Mesothelial cell of epicardium (in vitro differentiated cells): ENCODE results near the gene SIT1. TPM values are rescaled to one million over a fixed set of nuclear protein-coding genes. Genes with fewer than 3 reads are reported as not detected.

ENCODE experiments used
- DNase-seq, 2 experiments: peaks; one replicate each; pipeline ENCODE4 v3.0.0; 2021; ENCODE audit warnings: low spot score in 2 of 2; ENCODE audit not compliant: unreplicated experiment in 2 of 2
- H3K27ac Mint-ChIP-seq: 2 replicates; pipeline ENCODE4 v1.8.0; 2021; ENCODE audit warnings: mixed read lengths
- H3K27me3 Mint-ChIP-seq: 2 replicates; pipeline ENCODE4 v1.8.0; 2021; ENCODE audit warnings: low read depth, mixed read lengths
- H3K36me3 Mint-ChIP-seq: 2 replicates; pipeline ENCODE4 v1.8.0; 2021; ENCODE audit warnings: mixed read lengths
- H3K4me1 Mint-ChIP-seq: 2 replicates; pipeline ENCODE4 v1.8.0; 2021; ENCODE audit warnings: mixed read lengths
- H3K4me3 Mint-ChIP-seq: 2 replicates; pipeline ENCODE4 v1.8.0; 2021; ENCODE audit warnings: mild to moderate bottlenecking, moderate library complexity, mixed read lengths
- H3K9me3 Mint-ChIP-seq: 2 replicates; pipeline ENCODE4 v1.8.0; 2021; ENCODE audit warnings: mixed read lengths
- CTCF ChIP-seq: fragments of 200-600 bp; sonication (generic); IDR thresholded peaks from one replicate; pipeline ENCODE4 v1.5.0; 2021; ENCODE audit warnings: antibody characterized with exemption; ENCODE audit not compliant: unreplicated experiment
- total RNA-seq: library from RNA; stranded (reverse); gene quantifications from 3 replicates; pipeline ENCODE4 v1.2.1, GENCODE V29; 2021

The SIT1 gene
- total RNA-seq, 1 donor from 2014 or later = not detected

GRCh38 chr9:35689542-35690293, 39.0 kb upstream of the SIT1 start, which contains the start of gene TPM2:
TPM2 (minus strand) TSS chr9:35689925; CDS start chr9:35689817, 108 bp downstream.
- DNase-seq = peak; percentile 53 to 73
- no peaks in the 10 kb centered on the region for H3K9me3 Mint-ChIP-seq
- TF ChIP-seq CTCF = no peak
- H3K27me3 Mint-ChIP-seq = no peaks in the 10 kb centered on the region
- peak within 1 kb of the TSS; percentile 97 for H3K27ac Mint-ChIP-seq
- peak within 1 kb of the TSS; percentile 88 for H3K4me3 Mint-ChIP-seq
- peaks cover 38% of the 10 kb centered on the region for H3K4me1 Mint-ChIP-seq
- peaks cover 9% of the 10 kb centered on the region for H3K36me3 Mint-ChIP-seq

GRCh38 chr9:35688558-35689541, 38.1 kb upstream of the SIT1 start:
- DNase-seq = no peak
- H3K27ac Mint-ChIP-seq = peak overlapping the region; percentile 97
- no peaks in the 10 kb centered on the region for H3K27me3 Mint-ChIP-seq
- no peak for TF ChIP-seq CTCF
- peak overlapping the region; percentile 88 for H3K4me3 Mint-ChIP-seq
- no peaks in the 10 kb centered on the region for H3K9me3 Mint-ChIP-seq
- H3K4me1 Mint-ChIP-seq = peaks cover 38% of the 10 kb centered on the region
- H3K36me3 Mint-ChIP-seq = peaks cover 14% of the 10 kb centered on the region

- peak overlapping the region; percentile 97 for H3K27ac Mint-ChIP-seq
- DNase-seq = no peak
- H3K4me3 Mint-ChIP-seq = peak overlapping the region; percentile 88
- H3K9me3 Mint-ChIP-seq = no peaks in the 10 kb centered on the region
- no peaks in the 10 kb centered on the region for H3K27me3 Mint-ChIP-seq
- no peak for TF ChIP-seq CTCF
- peaks cover 21% of the 10 kb centered on the region for H3K36me3 Mint-ChIP-seq
- peaks cover 38% of the 10 kb centered on the region for H3K4me1 Mint-ChIP-seq
These were observed 37.3 kb upstream of the SIT1 start for GRCh38 chr9:35687972-35688557.

GRCh38 chr9:35687306-35687705, 36.6 kb upstream of the SIT1 start:
- TF ChIP-seq CTCF = no peak
- DNase-seq = no peak
- Mint-ChIP-seq H3K36me3 (peaks cover 28% of the 10 kb centered on the region), H3K4me3 (peak overlapping the region; percentile 49), H3K4me1 (peaks cover 38% of the 10 kb centered on the region), H3K9me3 (no peaks in the 10 kb centered on the region), H3K27me3 (no peaks in the 10 kb centered on the region), H3K27ac (peak overlapping the region; percentile 66)
